ENCODE results near the gene TMEM74B. TPM values are rescaled to one million over a fixed set of nuclear protein-coding genes. Genes with fewer than 3 reads are reported as not detected.

The TMEM74B gene
- polyA plus RNA-seq, 3 donors = not detected

GRCh38 chr20:1214838-1215261 is 30.1 kb upstream of the TMEM74B start:
- H3K9me3 Mint-ChIP-seq = no peaks in the 10 kb centered on the region
- Histone ChIP-seq H3K27ac (ENCODE audit: low read depth in 1 of 2, low read length in 2 of 2) (no peak overlapping the region), H3K4me3 (replicated peaks in 1 of 3; ENCODE audit: low read depth in 2 of 3, low read length in 3 of 3) (no peak overlapping the region), H3K4me1 (ENCODE audit: control insufficient read depth in 1 of 2, insufficient read depth in 2 of 2, low read length in 2 of 2) (no peaks in the 10 kb centered on the region), H3K36me3 (replicated peaks in 1 of 2; ENCODE audit: control insufficient read depth in 1 of 2, insufficient read depth in 2 of 2, low read length in 2 of 2) (no peaks in the 10 kb centered on the region), H3K79me2 (ENCODE audit: insufficient read depth, low read length) (no peaks in the 10 kb centered on the region), H3K4me2 (replicated peaks; ENCODE audit: extremely low read depth, low read length, poor library complexity, severe bottlenecking) (no peak overlapping the region), H3K27me3 (ENCODE audit: control insufficient read depth in 2 of 2, insufficient read depth in 2 of 2, low read length in 2 of 2) (peaks cover 0 to 5% of the 10 kb centered on the region in 2 donors), H2AFZ (ENCODE audit: insufficient read depth, low read depth, low read length, poor library complexity, severe bottlenecking) (no peak overlapping the region), H4K20me1 (ENCODE audit: insufficient read depth, low read length) (no peaks in the 10 kb centered on the region), H3K9ac (ENCODE audit: insufficient read depth, low read length, poor library complexity, severe bottlenecking) (no peak overlapping the region), H3K9me3 (replicated peaks in 1 of 2; ENCODE audit: control insufficient read depth in 1 of 2, insufficient read depth in 1 of 2, low read length in 2 of 2) (no peaks in the 10 kb centered on the region)
- 75% methylated on average over 2 of the region's 4 CpGs for WGBS (ENCODE audit: insufficient coverage)
- H3K36me3 Mint-ChIP-seq = no peaks in the 10 kb centered on the region
- DNase-seq = no peak
- H3K4me1 Mint-ChIP-seq = peaks cover 3% of the 10 kb centered on the region
- peaks cover 9 to 25% (median 10%) of the 10 kb centered on the region in 3 donors for H3K27me3 Mint-ChIP-seq (ENCODE audit: low read depth in 3 of 3)
- intact Hi-C loops (cut with micrococcal nuclease) = loop anchor here in 1 of 2 donors (5.0 kb wide), 2 partner anchors 258 to 403 kb away; no protein-coding TSS in a partner anchor
- no peak for TF ChIP-seq CTCF (IDR thresholded peaks at IDR 0.05)
- H3K4me3 Mint-ChIP-seq = no peak overlapping the region
- no peak overlapping the region for H3K27ac Mint-ChIP-seq

- peak overlapping the region in 1 of 2 donors; percentile 66 for H3K4me3 Mint-ChIP-seq
- WGBS (ENCODE audit: insufficient coverage) = 4% methylated on average over 16 of the region's 21 CpGs
Measured at GRCh38 chr20:1212607-1213396, 28.0 kb upstream of the TMEM74B start.

More at GRCh38 chr20:1212607-1213396, 28.0 kb upstream of the TMEM74B start:
- Histone ChIP-seq H2AFZ (ENCODE audit: insufficient read depth, low read depth, low read length, poor library complexity, severe bottlenecking) (peak overlapping the region; percentile 13), H4K20me1 (ENCODE audit: insufficient read depth, low read length) (no peaks in the 10 kb centered on the region), H3K79me2 (ENCODE audit: insufficient read depth, low read length) (no peaks in the 10 kb centered on the region), H3K36me3 (replicated peaks in 1 of 2; ENCODE audit: control insufficient read depth in 1 of 2, insufficient read depth in 2 of 2, low read length in 2 of 2) (no peaks in the 10 kb centered on the region), H3K9me3 (replicated peaks in 1 of 2; ENCODE audit: control insufficient read depth in 1 of 2, insufficient read depth in 1 of 2, low read length in 2 of 2) (no peaks in the 10 kb centered on the region), H3K9ac (ENCODE audit: insufficient read depth, low read length, poor library complexity, severe bottlenecking) (no peak overlapping the region), H3K4me2 (replicated peaks; ENCODE audit: extremely low read depth, low read length, poor library complexity, severe bottlenecking) (no peak overlapping the region), H3K27me3 (ENCODE audit: control insufficient read depth in 2 of 2, insufficient read depth in 2 of 2, low read length in 2 of 2) (peaks cover 0 to 5% of the 10 kb centered on the region in 2 donors), H3K4me1 (ENCODE audit: control insufficient read depth in 1 of 2, insufficient read depth in 2 of 2, low read length in 2 of 2) (no peaks in the 10 kb centered on the region), H3K27ac (ENCODE audit: low read depth in 1 of 2, low read length in 2 of 2) (no peak overlapping the region), H3K4me3 (replicated peaks in 1 of 3; ENCODE audit: low read depth in 2 of 3, low read length in 3 of 3) (no peak overlapping the region)
- intact Hi-C loops (cut with micrococcal nuclease) = loop anchor here in 1 of 2 donors (5.0 kb wide), 2 partner anchors 256 to 401 kb away; no protein-coding TSS in a partner anchor
- peak; percentile 37 to 56 (median 56) for DNase-seq
- Mint-ChIP-seq H3K27me3 (ENCODE audit: low read depth in 3 of 3) (peaks cover 5 to 19% (median 8%) of the 10 kb centered on the region in 3 donors), H3K36me3 (no peaks in the 10 kb centered on the region), H3K9me3 (no peaks in the 10 kb centered on the region), H3K27ac (no peak overlapping the region), H3K4me1 (peaks cover 3% of the 10 kb centered on the region)
- peak; percentile 89 for TF ChIP-seq CTCF (IDR thresholded peaks at IDR 0.05)

Measured in CD14-positive monocyte (primary cell).